Astrocyte (in vitro differentiated cells and primary cell): Measurements from ENCODE around the gene NSFL1C. TPM values are rescaled to one million over a fixed set of nuclear protein-coding genes. Genes with fewer than 3 reads are reported as not detected.

ENCODE experiments used
- DNase-seq: peaks from one replicate; pipeline ENCODE4 v3.0.0-alpha.2; 2010; ENCODE audit warnings: low read depth
- FAIRE-seq: peaks from 2 replicates; lab custom pipeline; 2011; peaks lifted over from hg19 to GRCh38; lab: Jason Lieb, UNC
- H2AFZ ChIP-seq: 2 replicates; pipeline ENCODE4 v1.6.0; 2012; ENCODE audit warnings: low read depth, low read length, inconsistent platforms
- H3K27ac ChIP-seq: 2 replicates; pipeline ENCODE4 v1.5.1; 2011; ENCODE audit warnings: low read depth, low read length, inconsistent platforms
- H3K27me3 ChIP-seq: 2 replicates; pipeline ENCODE4 v1.6.0; 2011; ENCODE audit warnings: low read length, inconsistent platforms; ENCODE audit not compliant: insufficient read depth
- H3K36me3 ChIP-seq: 2 replicates; pipeline ENCODE4 v1.5.1; 2011; ENCODE audit warnings: low read length, inconsistent platforms; ENCODE audit not compliant: insufficient read depth
- H3K4me1 ChIP-seq: 2 replicates; pipeline ENCODE4 v1.5.1; 2011; ENCODE audit warnings: low read length, inconsistent platforms; ENCODE audit not compliant: insufficient read depth
- H3K4me2 ChIP-seq: 2 replicates; pipeline ENCODE4 v1.6.0; 2012; ENCODE audit warnings: low read length, inconsistent platforms
- H3K4me3 ChIP-seq: 2 replicates; pipeline ENCODE4 v1.5.1; 2011; ENCODE audit warnings: low read depth, mild to moderate bottlenecking, low read length, inconsistent platforms; ENCODE audit not compliant: insufficient read depth
- H3K79me2 ChIP-seq: 2 replicates; pipeline ENCODE4 v1.6.0; 2012; ENCODE audit warnings: mild to moderate bottlenecking, low read length, inconsistent platforms; ENCODE audit not compliant: insufficient read depth
- H3K9ac ChIP-seq: 2 replicates; pipeline ENCODE4 v1.6.0; 2012; ENCODE audit warnings: mild to moderate bottlenecking, low read length, inconsistent platforms
- H3K9me3 ChIP-seq: 2 replicates; pipeline ENCODE4 v1.5.1; 2012; ENCODE audit warnings: low read depth, mild to moderate bottlenecking, low read length, inconsistent platforms; ENCODE audit not compliant: insufficient read depth
- H4K20me1 ChIP-seq: 2 replicates; pipeline ENCODE4 v1.6.0; 2012; ENCODE audit warnings: low read length, inconsistent platforms; ENCODE audit not compliant: insufficient read depth
- H3K27ac Mint-ChIP-seq: one replicate; pipeline ENCODE4 v1.8.0; 2021; ENCODE audit warnings: mild to moderate bottlenecking, mixed read lengths; ENCODE audit not compliant: unreplicated experiment
- H3K27me3 Mint-ChIP-seq: one replicate; pipeline ENCODE4 v1.8.0; 2021; ENCODE audit warnings: low read depth, mixed read lengths; ENCODE audit not compliant: unreplicated experiment
- H3K36me3 Mint-ChIP-seq: one replicate; pipeline ENCODE4 v1.8.0; 2021; ENCODE audit warnings: low read depth, mixed read lengths; ENCODE audit not compliant: unreplicated experiment
- H3K4me1 Mint-ChIP-seq: one replicate; pipeline ENCODE4 v1.8.0; 2021; ENCODE audit warnings: low read depth, mixed read lengths; ENCODE audit not compliant: unreplicated experiment
- H3K4me3 Mint-ChIP-seq: one replicate; pipeline ENCODE4 v1.8.0; 2021; ENCODE audit warnings: mild to moderate bottlenecking, moderate library complexity, mixed read lengths; ENCODE audit not compliant: unreplicated experiment
- H3K9me3 Mint-ChIP-seq: one replicate; pipeline ENCODE4 v1.8.0; 2021; ENCODE audit warnings: mild to moderate bottlenecking, mixed read lengths; ENCODE audit not compliant: unreplicated experiment
- CTCF ChIP-seq: IDR thresholded peaks from 2 replicates; pipeline ENCODE4 v1.5.1; 2011; ENCODE audit warnings: low read depth, mild to moderate bottlenecking, inconsistent platforms, low read length, moderate library complexity; ENCODE audit not compliant: insufficient read depth
- EZH2 ChIP-seq: IDR thresholded peaks from 2 replicates; pipeline ENCODE4 v1.6.1; 2012; ENCODE audit warnings: mild to moderate bottlenecking, low read length, inconsistent platforms; ENCODE audit not compliant: insufficient read depth
- total RNA-seq: library from RNA; stranded (reverse); gene quantifications from 2 replicates; pipeline ENCODE4 v1.2.1, GENCODE V29; 2021

The NSFL1C gene
- total RNA-seq, 1 donor from 2014 or later = 96.0 TPM

- no peaks in the 10 kb centered on the region for H3K9me3 Mint-ChIP-seq
- no peak overlapping the region for H2AFZ ChIP-seq
- peaks cover 34% of the 10 kb centered on the region for H3K79me2 ChIP-seq
- H3K9ac ChIP-seq = no peak overlapping the region
- H3K4me1 ChIP-seq = peaks cover 22% of the 10 kb centered on the region
- H3K27ac ChIP-seq = no peak overlapping the region
- no peaks in the 10 kb centered on the region for H3K9me3 ChIP-seq
- FAIRE-seq (no peak), DNase-seq (no peak)
- peaks cover 27% of the 10 kb centered on the region for H4K20me1 ChIP-seq
- TF ChIP-seq EZH2 (no peak), CTCF (no peak)
- H3K27me3 ChIP-seq = peaks cover 8% of the 10 kb centered on the region
- no peaks in the 10 kb centered on the region for H3K36me3 ChIP-seq
- H3K4me3 ChIP-seq = no peak overlapping the region
- H3K27me3 Mint-ChIP-seq = peaks cover 8% of the 10 kb centered on the region
- H3K4me2 ChIP-seq = no peak overlapping the region
- H3K36me3 Mint-ChIP-seq = no peaks in the 10 kb centered on the region
- H3K4me1 Mint-ChIP-seq = peaks cover 26% of the 10 kb centered on the region
- H3K27ac Mint-ChIP-seq = no peak overlapping the region
- H3K4me3 Mint-ChIP-seq = no peak overlapping the region
Observed at GRCh38 chr20:1394686-1395085, 72.0 kb downstream of the NSFL1C start.

- Histone ChIP-seq H4K20me1 (peaks cover 39% of the 10 kb centered on the region), H3K79me2 (peaks cover 46% of the 10 kb centered on the region), H3K9me3 (no peaks in the 10 kb centered on the region), H3K36me3 (no peaks in the 10 kb centered on the region), H3K4me2 (peak overlapping the region; percentile 99), H3K4me1 (peaks cover 29% of the 10 kb centered on the region), H3K27ac (no peak overlapping the region), H3K9ac (peak overlapping the region; percentile 90), H3K4me3 (peak overlapping the region; percentile 93), H2AFZ (peak overlapping the region; percentile 97), H3K27me3 (peaks cover 8% of the 10 kb centered on the region)
- no peak for DNase-seq
- Mint-ChIP-seq H3K27me3 (peaks cover 8% of the 10 kb centered on the region), H3K4me1 (peaks cover 29% of the 10 kb centered on the region), H3K36me3 (no peaks in the 10 kb centered on the region), H3K9me3 (no peaks in the 10 kb centered on the region), H3K4me3 (peak overlapping the region; percentile 96), H3K27ac (peak overlapping the region; percentile 93)
- no peak for TF ChIP-seq EZH2
- TF ChIP-seq CTCF = no peak
- FAIRE-seq = no peak
Observed at GRCh38 chr20:1393507-1393882, 73.2 kb downstream of the NSFL1C start.

GRCh38 chr20:1392693-1393506 lies 73.7 kb downstream of the NSFL1C start, which contains the start of gene FKBP1A:
Gene FKBP1A (minus strand): TSS chr20:1393054. CDS start chr20:1392998, 56 bp downstream.
- DNase-seq (peak; percentile 77), FAIRE-seq (no peak)
- Mint-ChIP-seq H3K27ac (peak within 1 kb of the TSS; percentile 93), H3K27me3 (peaks cover 8% of the 10 kb centered on the region), H3K36me3 (no peaks in the 10 kb centered on the region), H3K9me3 (no peaks in the 10 kb centered on the region), H3K4me3 (peak within 1 kb of the TSS; percentile 96), H3K4me1 (peaks cover 35% of the 10 kb centered on the region)
- H3K4me1 ChIP-seq = peaks cover 29% of the 10 kb centered on the region
- H3K4me3 ChIP-seq = peak within 1 kb of the TSS; percentile 93
- TF ChIP-seq CTCF (no peak), EZH2 (no peak)
- H4K20me1 ChIP-seq = peaks cover 45% of the 10 kb centered on the region
- peak within 1 kb of the TSS; percentile 97 for H2AFZ ChIP-seq
- H3K27me3 ChIP-seq = peaks cover 5% of the 10 kb centered on the region
- H3K36me3 ChIP-seq = no peaks in the 10 kb centered on the region
- peak within 1 kb of the TSS; percentile 90 for H3K9ac ChIP-seq
- peak within 1 kb of the TSS; percentile 99 for H3K4me2 ChIP-seq
- H3K9me3 ChIP-seq = no peaks in the 10 kb centered on the region
- peaks cover 52% of the 10 kb centered on the region for H3K79me2 ChIP-seq
- H3K27ac ChIP-seq = peak within 1 kb of the TSS; percentile 66
